Breast epithelium (tissue), 4 donors: ENCODE results near the gene BACH2. TPM values are rescaled to one million over a fixed set of nuclear protein-coding genes. Genes with fewer than 3 reads are reported as not detected.

ENCODE experiments used
- DNase-seq, 2 donors: peaks; one replicate each; pipeline ENCODE4 v3.0.0-alpha.2; 2019; ENCODE audit warnings: low spot score in 2 of 2
- H3K27ac ChIP-seq, 2 donors: fragments of 200-600 bp; sonication (generic) in 1 of 2; one replicate each; pipeline ENCODE4 v1.5.1; 2016 to 2019; ENCODE audit warnings: mild to moderate bottlenecking in 1 of 2
- H3K27me3 ChIP-seq, 2 donors: fragments of 200-600 bp; sonication (generic) in 1 of 2; one replicate each; pipeline versions ENCODE4 v1.5.1 to v1.6.0; 2017 to 2019; ENCODE audit warnings: control low read depth in 1 of 2, mild to moderate bottlenecking in 1 of 2
- H3K36me3 ChIP-seq: fragments of 200-600 bp; one replicate; pipeline ENCODE4 v1.5.1; 2019
- H3K4me1 ChIP-seq, 2 donors: fragments of 200-600 bp; sonication (generic); one replicate each; pipeline ENCODE4 v1.5.1; 2016 to 2019; ENCODE audit warnings: control low read depth in 1 of 2
- H3K4me3 ChIP-seq, 3 donors: fragments of 200-600 bp; sonication (generic); 1 replicate in 2 of 3; 2 replicates in 1 of 3; pipeline ENCODE4 v1.5.1; 2016 to 2019; ENCODE audit warnings: mild to moderate bottlenecking in 3 of 3, moderate library complexity in 2 of 3
- H3K9me3 ChIP-seq, 2 donors: fragments of 200-600 bp; sonication (generic) in 1 of 2; one replicate each; pipeline ENCODE4 v1.5.1; 2016 to 2019; ENCODE audit warnings: control low read depth in 1 of 2
- POLR2A ChIP-seq: fragments of 450-650 bp; IDR thresholded peaks from one replicate; pipeline ENCODE4 v1.6.1; 2016; ENCODE audit warnings: antibody characterized with exemption, mild to moderate bottlenecking, moderate library complexity
- POLR2AphosphoS5 ChIP-seq, 3 donors: sonication (generic); formaldehyde crosslinking; IDR thresholded peaks; one replicate each; pipeline ENCODE4 v1.6.1; 2017; ENCODE audit warnings: antibody characterized with exemption in 3 of 3
- intact Hi-C: fragments of 100-400 bp; cut with DNase I; formaldehyde crosslinking; loops from one replicate; pipeline ENCODE4 v1.15.1; 2023; ENCODE audit warnings: low total_unique reads
- total RNA-seq, 3 donors: library from RNA; depleted of rRNA; stranded (reverse); fragments of >200 nt; gene quantifications; one replicate each; pipeline ENCODE4 v1.1.0, GENCODE V29; 2016
- TF ChIP-seq, protein P1 (sequence below), 3 donors: fragments of 450-650 bp; IDR thresholded peaks; one replicate each; pipeline ENCODE4 v1.5.1; 2016 to 2017; ENCODE audit warnings: antibody characterized with exemption in 3 of 3, mild to moderate bottlenecking in 3 of 3, moderate library complexity in 3 of 3

Gene BACH2
- total RNA-seq, 3 donors from 2014 or later, result 6.2 to 13.8 (median 7.0) TPM

DNA sequence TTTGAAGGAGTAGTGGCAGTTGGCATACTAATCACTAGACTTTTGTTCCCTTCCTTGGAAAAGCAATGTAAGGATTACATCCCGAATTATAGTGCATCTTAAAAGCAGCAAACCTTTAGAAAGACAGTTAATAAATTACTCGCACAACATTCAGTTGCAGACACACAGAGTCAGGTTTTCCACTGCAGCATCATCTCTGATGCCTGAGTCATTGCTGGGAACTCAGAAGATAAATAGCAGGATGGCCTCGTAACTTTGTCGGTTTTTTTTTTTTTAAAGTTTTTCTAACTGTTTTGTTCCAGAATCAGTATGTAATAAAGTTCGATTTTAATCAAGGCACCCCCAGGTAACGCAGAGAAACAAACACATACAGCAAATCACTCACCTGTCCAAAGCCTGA, 368.0 kb downstream of the BACH2 start:
- no peak overlapping the region for H3K27ac ChIP-seq
- TF ChIP-seq POLR2A, result no peak
- TF ChIP-seq, protein P1, sequence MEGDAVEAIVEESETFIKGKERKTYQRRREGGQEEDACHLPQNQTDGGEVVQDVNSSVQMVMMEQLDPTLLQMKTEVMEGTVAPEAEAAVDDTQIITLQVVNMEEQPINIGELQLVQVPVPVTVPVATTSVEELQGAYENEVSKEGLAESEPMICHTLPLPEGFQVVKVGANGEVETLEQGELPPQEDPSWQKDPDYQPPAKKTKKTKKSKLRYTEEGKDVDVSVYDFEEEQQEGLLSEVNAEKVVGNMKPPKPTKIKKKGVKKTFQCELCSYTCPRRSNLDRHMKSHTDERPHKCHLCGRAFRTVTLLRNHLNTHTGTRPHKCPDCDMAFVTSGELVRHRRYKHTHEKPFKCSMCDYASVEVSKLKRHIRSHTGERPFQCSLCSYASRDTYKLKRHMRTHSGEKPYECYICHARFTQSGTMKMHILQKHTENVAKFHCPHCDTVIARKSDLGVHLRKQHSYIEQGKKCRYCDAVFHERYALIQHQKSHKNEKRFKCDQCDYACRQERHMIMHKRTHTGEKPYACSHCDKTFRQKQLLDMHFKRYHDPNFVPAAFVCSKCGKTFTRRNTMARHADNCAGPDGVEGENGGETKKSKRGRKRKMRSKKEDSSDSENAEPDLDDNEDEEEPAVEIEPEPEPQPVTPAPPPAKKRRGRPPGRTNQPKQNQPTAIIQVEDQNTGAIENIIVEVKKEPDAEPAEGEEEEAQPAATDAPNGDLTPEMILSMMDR (IDR thresholded peaks at IDR 0.05), result no peak
- no peak for TF ChIP-seq POLR2AphosphoS5 (IDR thresholded peaks at IDR 0.05)
- H3K9me3 ChIP-seq, result no peaks in the 10 kb centered on the region
- no peaks in the 10 kb centered on the region for H3K4me1 ChIP-seq
- DNase-seq, result no peak
- intact Hi-C loops, result no loop called here
- H3K36me3 ChIP-seq, result no peaks in the 10 kb centered on the region
- no peaks in the 10 kb centered on the region for H3K27me3 ChIP-seq
- no peak overlapping the region for H3K4me3 ChIP-seq

GRCh38 chr6:89927791-89928550, 368.7 kb downstream of the BACH2 start:
- Histone ChIP-seq H3K4me3 (no peak overlapping the region), H3K36me3 (no peaks in the 10 kb centered on the region), H3K27me3 (no peaks in the 10 kb centered on the region), H3K4me1 (no peaks in the 10 kb centered on the region), H3K27ac (no peak overlapping the region), H3K9me3 (no peaks in the 10 kb centered on the region)
- DNase-seq, result no peak
- TF ChIP-seq POLR2A, result no peak
- TF ChIP-seq, protein P1 (IDR thresholded peaks at IDR 0.05), result no peak
- TF ChIP-seq POLR2AphosphoS5 (IDR thresholded peaks at IDR 0.05), result no peak
- intact Hi-C loops, result no loop called here

GRCh38 chr6:89927264-89927663, 369.4 kb downstream of the BACH2 start:
- H3K36me3 ChIP-seq, result no peaks in the 10 kb centered on the region
- H3K27me3 ChIP-seq, result peaks cover 0 to 1% of the 10 kb centered on the region in 2 donors
- DNase-seq, result no peak
- intact Hi-C loops, result no loop called here
- no peaks in the 10 kb centered on the region for H3K9me3 ChIP-seq
- H3K4me1 ChIP-seq, result no peaks in the 10 kb centered on the region
- H3K4me3 ChIP-seq, result no peak overlapping the region
- no peak overlapping the region for H3K27ac ChIP-seq
- no peak for TF ChIP-seq POLR2AphosphoS5 (IDR thresholded peaks at IDR 0.05)
- no peak for TF ChIP-seq POLR2A
- TF ChIP-seq, protein P1 (IDR thresholded peaks at IDR 0.05), result no peak

GRCh38 chr6:89925826-89926225, 370.8 kb downstream of the BACH2 start:
- TF ChIP-seq, protein P1 (IDR thresholded peaks at IDR 0.05), result no peak
- TF ChIP-seq POLR2AphosphoS5 (IDR thresholded peaks at IDR 0.05) (no peak), POLR2A (no peak)
- DNase-seq, result no peak
- Histone ChIP-seq H3K4me3 (no peak overlapping the region), H3K4me1 (no peaks in the 10 kb centered on the region), H3K9me3 (no peaks in the 10 kb centered on the region), H3K27ac (no peak overlapping the region), H3K36me3 (no peaks in the 10 kb centered on the region), H3K27me3 (peaks cover 0 to 4% of the 10 kb centered on the region in 2 donors)
- intact Hi-C loops, result no loop called here

GRCh38 chr6:89924231-89924630, 372.4 kb downstream of the BACH2 start:
- DNase-seq, result no peak
- no peak for TF ChIP-seq POLR2A
- no peak for TF ChIP-seq POLR2AphosphoS5 (IDR thresholded peaks at IDR 0.05)
- TF ChIP-seq, protein P1 (IDR thresholded peaks at IDR 0.05), result no peak
- no peak overlapping the region for H3K27ac ChIP-seq
- H3K27me3 ChIP-seq, result peaks cover 0 to 4% of the 10 kb centered on the region in 2 donors
- no peaks in the 10 kb centered on the region for H3K9me3 ChIP-seq
- H3K4me1 ChIP-seq, result no peaks in the 10 kb centered on the region
- intact Hi-C loops, result no loop called here
- no peaks in the 10 kb centered on the region for H3K36me3 ChIP-seq
- no peak overlapping the region for H3K4me3 ChIP-seq
